8988T (cell line): Measurements from ENCODE around the gene GPR62.
A peak's percentile ranks its signal among the peaks of the same experiment; 100 is the strongest.

Experiments used
- DNase-seq: peaks from one replicate; pipeline ENCODE4 v3.0.0; 2011

The GPR62 gene

DNA sequence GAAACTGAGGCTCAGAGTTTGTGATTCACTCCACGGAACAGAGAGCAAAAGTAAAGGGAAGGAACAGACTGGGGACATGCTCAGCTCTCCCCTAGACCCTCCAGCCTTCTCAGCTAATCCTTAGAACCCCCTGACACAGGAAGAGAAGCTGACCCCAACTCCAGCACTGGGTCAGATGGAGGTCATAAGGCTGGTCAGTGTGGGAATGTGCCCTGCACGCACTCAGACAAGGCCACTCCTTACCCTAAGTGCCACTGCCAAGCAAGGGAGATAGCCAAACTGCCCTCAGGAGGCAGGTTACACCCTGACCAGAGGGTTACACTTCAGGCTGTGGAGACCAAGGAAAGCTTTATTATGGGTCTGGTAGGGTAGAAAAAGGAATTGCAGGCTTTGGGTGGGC lies 39.3 kb downstream of the GPR62 start:
- DNase-seq, result no peak

DNA sequence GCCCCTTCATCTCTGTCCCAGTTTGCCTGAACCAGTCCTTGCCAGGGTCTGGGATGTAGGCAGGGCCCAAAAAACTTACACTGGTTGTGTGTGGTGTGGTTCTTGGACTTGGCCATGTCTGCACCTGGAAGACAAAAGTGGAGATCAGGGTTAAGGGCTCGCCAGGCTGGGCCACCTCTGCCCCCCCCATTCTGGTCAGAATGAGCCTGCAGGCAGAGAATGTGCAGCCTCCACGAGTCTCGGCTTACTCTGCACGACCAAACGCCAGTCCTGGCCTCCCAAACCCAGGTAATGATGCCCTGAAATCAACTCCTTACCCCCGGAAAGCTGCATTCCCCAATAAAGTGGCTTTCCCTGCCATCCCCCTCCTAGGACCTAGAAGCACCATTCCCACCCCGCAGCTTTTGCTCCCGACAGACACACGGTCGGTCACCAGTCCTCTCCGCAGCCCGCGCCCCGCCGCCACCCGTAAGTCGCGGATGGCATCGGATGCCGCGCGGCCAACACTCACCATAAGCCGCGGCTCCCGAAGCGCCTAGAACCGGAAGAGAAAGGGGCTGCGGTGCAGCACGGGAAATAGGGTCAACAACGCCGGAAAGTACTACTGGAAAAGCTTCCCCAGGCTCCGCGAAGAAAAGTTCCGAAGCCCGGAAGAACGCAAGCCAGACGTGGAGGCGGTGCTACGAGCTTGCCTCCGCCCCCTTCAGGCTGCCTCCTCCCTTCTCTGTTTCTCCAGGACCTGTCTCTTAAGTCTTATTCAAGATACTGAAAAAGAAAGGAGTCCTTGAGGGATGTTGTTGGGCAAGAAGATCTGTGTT lies 40.4 kb downstream of the GPR62 start, which contains the start of gene RPL29:
TSS of gene RPL29 (minus strand) at position 550 of the 818 bp plus-strand sequence. CDS start at position 116, 434 bp downstream.
- DNase-seq, result peak; percentile 92

DNA sequence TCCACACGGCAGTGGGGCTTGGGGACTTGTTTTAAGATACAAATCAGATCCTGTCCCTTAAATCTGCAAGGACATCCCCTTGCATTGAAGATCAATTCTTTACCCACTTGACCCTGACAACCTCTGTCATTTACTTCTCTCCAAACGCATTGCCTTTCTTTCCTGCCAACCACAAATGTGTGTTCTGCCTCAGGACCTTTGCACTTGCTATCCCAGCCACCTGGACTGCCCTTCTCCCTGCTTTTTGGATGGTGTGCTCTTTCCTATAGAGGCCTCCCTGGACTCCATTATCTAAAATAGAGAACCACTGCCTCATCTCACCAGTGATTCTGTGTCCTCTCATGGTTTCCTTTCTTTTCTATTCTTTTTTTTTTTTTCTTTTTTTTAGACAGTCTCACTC lies 42.0 kb downstream of the GPR62 start:
- DNase-seq, result no peak

DNA sequence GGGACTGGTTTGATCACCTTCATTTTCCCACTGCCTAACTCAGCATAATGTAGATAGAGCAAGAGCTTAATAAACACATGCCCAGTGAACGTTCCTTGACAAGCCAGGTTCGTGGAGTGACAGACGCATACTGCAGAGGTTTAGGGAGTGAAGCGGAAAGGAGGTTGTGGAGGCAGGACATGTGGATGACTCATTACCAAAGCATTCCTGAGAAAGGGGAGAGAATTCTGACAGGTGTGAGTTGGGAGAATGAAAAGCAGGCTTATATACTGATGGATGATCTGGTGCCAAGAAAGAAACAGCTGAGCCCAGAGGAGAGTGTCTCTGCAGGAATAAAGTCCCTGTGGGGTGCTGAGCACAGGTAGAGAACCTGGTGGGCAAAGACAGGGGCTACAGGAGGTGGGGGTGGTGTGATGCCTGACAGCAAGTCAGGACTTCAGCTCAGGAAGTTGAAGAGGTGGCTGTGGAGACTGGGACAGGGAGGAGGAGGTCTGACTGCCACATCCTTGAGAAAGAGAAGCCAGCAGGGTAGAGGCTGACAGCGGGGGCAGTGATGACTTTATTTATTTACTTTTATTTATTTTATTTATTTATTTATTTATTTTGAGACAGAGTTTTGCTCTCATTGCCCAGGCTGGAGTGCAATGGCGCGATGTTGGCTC lies 42.9 kb downstream of the GPR62 start:
- DNase-seq, result peak; percentile 85

DNA sequence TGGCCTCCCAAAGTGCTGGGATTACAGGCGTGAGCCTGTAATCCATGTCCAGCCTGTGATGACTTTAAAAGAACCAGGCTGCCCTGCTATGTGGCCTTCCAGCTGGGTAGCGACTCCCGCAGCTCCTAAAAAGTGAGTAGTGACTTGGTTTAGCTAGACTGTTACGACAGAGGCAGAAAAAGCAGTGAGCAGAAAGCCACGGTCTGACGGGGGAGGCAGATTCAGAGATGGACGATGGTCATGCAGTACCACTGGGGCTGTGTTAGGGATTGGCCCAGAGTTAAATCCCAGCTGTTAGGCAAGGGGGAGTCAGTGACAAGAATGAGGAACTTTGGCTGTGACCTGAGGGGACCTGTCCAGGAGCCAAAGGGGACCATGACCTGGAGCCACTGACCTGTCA lies 43.6 kb downstream of the GPR62 start:
- no peak for DNase-seq

DNA sequence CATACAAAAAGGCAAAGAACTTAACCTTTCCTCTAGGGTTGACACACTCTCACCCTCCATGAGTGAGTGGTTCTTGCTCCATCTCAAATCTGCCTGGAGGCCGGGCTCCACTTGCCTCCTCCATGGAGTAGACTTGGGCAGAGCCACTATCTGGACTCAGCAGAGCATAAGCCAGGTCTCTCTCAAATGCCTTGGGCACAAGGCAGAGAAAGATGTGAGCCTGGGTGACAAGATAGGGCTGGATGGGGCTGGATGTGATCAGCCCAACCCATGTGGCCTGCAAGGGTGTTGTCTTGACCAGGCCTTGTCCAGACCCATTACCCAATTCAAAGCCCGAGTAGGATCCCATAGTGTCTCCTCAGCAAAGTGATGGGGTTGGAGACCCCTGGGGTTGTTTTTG lies 44.7 kb downstream of the GPR62 start:
- DNase-seq, result no peak

DNA sequence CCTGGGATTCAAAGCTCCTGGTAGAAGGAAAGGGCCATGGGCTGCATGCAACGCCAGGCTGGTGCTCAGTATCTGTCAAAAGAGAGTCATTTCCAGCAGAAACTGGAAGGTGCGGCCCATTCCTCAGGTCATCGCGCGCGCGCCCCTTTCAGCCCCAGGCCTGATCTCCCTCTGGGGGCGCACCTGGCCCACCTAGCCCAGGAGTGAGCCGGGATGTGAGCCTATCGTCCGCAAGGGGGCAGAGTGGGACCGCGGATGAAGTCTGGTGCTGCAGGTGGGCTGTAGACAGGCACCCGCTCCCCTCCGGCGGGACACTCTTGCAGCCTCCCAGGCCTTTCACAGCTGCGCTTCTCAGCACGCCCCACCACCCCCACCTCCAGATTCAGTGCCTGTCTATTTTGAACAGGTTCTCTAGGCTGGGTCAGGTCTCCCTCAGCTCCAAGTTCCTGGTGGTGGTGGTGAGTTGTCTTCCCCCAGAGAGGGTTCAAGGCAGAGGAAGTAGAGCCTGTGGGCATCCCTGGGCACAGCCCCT lies 46.3 kb downstream of the GPR62 start:
- DNase-seq, result peak; percentile 99

DNA sequence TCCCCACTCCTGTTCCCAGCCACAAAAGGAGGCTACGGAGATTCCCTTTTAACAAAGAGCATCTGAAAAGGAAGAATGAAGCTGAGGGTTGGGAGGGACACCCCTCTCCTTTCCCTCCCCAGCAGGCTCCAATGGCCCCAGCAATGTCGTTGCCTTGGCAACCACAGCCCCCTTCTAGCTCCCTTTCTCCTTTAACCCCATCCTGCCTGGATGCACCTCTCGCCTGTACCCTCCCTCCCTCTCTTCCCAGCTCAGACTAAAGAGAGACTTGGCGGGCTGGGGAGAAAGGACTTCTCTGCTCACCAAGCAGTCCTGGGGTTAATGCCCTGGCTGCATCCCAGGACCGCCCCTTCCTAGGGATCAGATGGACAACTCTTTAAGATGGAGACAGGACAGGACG lies 47.6 kb downstream of the GPR62 start:
- DNase-seq, result no peak

DNA sequence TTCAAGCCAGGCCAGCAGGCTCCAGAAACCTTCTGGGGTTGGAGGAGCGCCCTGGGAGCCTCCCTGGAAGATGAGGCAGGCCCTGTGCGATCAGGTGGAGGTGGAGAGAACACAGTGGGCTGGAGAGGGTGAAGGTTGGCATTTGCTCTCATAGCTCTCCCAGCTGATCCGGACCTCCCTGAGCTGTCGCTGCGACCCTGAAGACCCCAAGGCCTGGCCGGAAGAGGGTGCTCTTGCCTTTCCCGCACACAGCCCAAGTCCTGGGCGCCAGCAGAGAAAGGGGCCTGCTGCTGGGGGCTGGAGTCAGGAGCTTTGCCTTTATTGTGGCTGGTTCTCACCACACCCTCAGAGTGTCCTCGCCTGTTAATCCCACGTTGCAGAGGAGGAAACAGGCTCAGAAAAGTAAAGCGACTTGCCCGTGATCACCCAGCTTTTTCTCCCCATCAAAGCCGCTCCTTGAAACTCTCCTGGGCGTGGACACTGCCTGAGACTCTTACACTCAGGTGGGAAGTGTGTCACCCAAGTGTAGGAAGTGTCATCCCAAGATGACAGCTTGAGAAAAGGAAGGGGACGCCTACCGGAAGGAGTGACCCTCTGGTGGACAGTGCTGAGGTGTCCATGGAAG lies 49.1 kb downstream of the GPR62 start:
- peak; percentile 86 for DNase-seq

DNA sequence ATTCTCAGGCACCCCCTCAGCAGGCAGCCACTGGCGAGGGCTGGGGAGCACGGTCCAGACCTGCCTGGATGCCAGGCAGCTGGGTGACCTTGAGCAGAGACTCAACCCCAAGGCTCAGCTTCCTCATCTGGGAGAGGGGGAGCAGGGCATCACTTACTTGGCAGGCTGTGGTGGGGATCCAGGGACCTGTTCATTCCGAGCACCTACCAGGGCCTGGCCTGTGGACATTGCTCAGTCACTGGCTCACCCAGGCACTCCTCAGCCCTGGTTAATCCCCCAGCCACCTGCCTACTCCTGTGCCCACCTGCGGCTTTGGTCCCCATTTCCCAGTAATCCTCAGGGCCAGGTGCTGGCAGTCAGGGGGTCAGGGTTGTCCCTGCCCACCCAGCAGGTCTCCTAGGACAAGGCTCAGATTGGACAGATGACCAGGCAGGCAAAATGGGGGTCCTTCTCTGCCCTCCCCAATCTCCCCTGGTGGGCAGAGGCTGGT lies 49.8 kb downstream of the GPR62 start:
- no peak for DNase-seq

DNA sequence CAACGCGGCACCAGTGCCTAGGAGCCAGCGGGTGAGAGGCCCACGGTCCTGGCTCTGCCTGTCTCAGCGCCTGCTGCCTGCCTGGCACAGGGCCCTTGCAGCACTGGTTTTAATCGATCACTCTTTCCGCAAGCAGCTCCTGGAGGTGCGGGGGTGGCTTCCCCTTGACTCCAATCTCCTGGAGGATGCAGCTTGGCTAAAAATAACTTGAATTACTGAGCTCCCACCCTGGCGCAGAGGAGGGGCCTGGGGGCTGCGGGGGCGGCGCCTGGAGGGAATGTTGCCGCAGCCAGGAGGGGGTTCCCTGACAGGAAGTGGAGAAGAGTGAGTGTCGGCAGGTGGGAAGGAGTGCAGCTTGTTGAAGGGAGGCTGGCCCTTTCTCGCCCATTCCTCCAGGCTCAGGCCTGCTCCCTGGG lies 50.4 kb downstream of the GPR62 start:
- no peak for DNase-seq

DNA sequence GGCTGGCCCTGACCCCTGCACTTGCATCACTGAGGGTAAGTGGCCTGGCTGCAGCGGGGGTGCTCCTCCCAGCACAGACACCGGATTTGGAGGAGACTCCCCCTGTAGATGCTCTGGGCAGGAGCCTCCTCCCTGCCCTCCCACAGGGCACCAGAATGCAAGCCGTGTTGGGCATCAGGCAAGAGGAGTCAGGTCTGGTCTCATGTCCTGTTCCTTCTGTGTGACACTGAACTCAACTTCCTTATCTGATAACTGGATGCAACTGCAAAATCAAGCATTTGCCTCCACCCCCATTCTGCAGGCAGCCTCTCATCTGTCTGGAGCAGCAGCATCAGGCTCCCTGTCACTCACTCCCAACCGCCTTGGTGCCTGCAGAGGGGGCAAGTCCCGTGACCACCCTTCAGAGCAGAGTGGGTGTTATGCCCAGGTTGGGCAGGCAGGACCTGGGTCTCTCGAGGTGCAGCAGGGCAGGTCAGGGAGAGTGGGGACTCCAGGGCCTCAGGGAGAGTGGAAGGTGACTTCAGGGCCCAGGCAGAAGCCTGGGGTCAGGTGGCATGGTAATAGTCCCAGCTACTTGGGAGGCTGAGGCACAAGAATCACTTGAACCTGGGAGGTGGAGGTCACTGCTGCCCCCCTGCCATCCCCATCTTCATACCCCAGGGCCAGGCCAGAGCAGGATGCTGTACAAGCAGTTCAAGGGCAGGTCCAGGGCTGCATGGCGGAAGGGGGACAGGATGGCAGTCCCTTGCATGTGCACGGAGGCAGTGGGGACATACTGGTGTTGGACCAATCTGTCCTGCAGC lies 51.0 kb downstream of the GPR62 start:
- DNase-seq, result no peak

DNA sequence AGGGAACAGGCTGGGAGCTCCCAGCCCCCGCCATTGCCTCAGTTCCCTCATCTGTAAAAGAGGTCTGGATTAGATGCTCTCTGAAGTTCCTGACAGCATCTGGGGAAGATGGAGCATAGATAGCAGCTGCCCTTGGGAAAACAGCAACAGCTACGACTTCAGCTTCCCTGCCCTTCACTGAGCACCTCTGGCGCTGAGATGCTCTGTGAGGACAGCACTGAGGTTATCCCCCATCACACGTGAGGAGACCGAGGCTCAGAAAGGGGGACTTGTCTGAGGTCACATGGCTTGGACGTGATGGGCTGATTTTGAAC lies 51.6 kb downstream of the GPR62 start:
- DNase-seq, result no peak
